B cell (primary cell): Measurements from ENCODE around the gene MFRP. TPM values are rescaled to one million over a fixed set of nuclear protein-coding genes. Genes with fewer than 3 reads are reported as not detected.

Experiments
- ATAC-seq: fragments of 200-7000 bp; cut with Tn5 transposase; one replicate; pipeline ENCODE4 v1.10.0; 2021; ENCODE audit warnings: low read depth, mild to moderate bottlenecking, moderate number of reproducible peaks, moderate library complexity
- CTCF ChIA-PET: fragments of 350-600 bp; sonication (Branson Sonifier 250); formaldehyde crosslinking; loops from one replicate; lab custom pipeline; 2021; ENCODE audit warnings: antibody characterized with exemption, inconsistent platforms; lab: Charles Lee
- POLR2A ChIA-PET: fragments of 350-600 bp; sonication (Branson Sonifier 250); formaldehyde crosslinking; loops from one replicate; lab custom pipeline; 2021; ENCODE audit warnings: antibody characterized with exemption; lab: Charles Lee
- DNase-seq: peaks from one replicate; pipeline ENCODE4 v3.0.0; 2013
- H2AFZ ChIP-seq: 2 replicates; pipeline ENCODE4 v1.6.1; 2012; ENCODE audit warnings: mild to moderate bottlenecking, low read depth, low read length; ENCODE audit not compliant: insufficient read depth, poor library complexity, severe bottlenecking
- H3K27ac ChIP-seq, 2 donors: 1 replicate in 1 of 2; 2 replicates in 1 of 2; pipeline ENCODE4 v1.5.1; 2012 to 2013; ENCODE audit warnings: low read length in 2 of 2, mild to moderate bottlenecking in 2 of 2, moderate library complexity in 1 of 2
- H3K27me3 ChIP-seq, 4 experiments: fragments of 200-600 bp in 1 of 4; sonication (generic) in 1 of 4; replicated peaks in 1 of 4; 1 replicate in 2 of 4; 2 replicates in 2 of 4; pipeline versions ENCODE4 v1.6.1 to v1.7.0; 2013 to 2016; ENCODE audit warnings: low read length in 3 of 4, mild to moderate bottlenecking in 2 of 4, mixed read lengths in 1 of 4, moderate library complexity in 1 of 4; ENCODE audit not compliant: insufficient read depth in 4 of 4, control insufficient read depth in 3 of 4; ENCODE audit errors: control extremely low read depth in 1 of 4
- H3K36me3 ChIP-seq, 2 experiments: replicated peaks in 1 of 2; 1 replicate in 1 of 2; 2 replicates in 1 of 2; pipeline versions ENCODE4 v1.6.1 to v1.7.1; 2013; ENCODE audit warnings: low read length in 1 of 2; ENCODE audit not compliant: insufficient read depth in 2 of 2, control insufficient read depth in 1 of 2; ENCODE audit errors: control extremely low read depth in 1 of 2, extremely low read depth in 1 of 2
- H3K4me1 ChIP-seq, 2 donors: fragments of 200-600 bp in 1 of 2; sonication (generic) in 1 of 2; 1 replicate in 1 of 2; 2 replicates in 1 of 2; pipeline versions ENCODE4 v1.5.1 to v1.6.1; 2013 to 2017; ENCODE audit warnings: low read length in 2 of 2; ENCODE audit not compliant: control insufficient read depth in 2 of 2, insufficient read depth in 2 of 2
- H3K4me2 ChIP-seq: replicated peaks from 2 replicates; pipeline ENCODE3; 2012; ENCODE audit warnings: mild to moderate bottlenecking, low read depth, low read length; ENCODE audit not compliant: poor library complexity, severe bottlenecking
- H3K4me3 ChIP-seq, 5 experiments: fragments of 200-600 bp in 1 of 5; sonication (generic) in 1 of 5; 1 replicate in 3 of 5; 2 replicates in 2 of 5; pipeline versions ENCODE4 v1.5.1 to v1.7.0; 2011 to 2016; ENCODE audit warnings: low read length in 4 of 5, mild to moderate bottlenecking in 4 of 5, low read depth in 2 of 5, control low read depth in 1 of 5, moderate library complexity in 1 of 5; ENCODE audit not compliant: insufficient read depth in 1 of 5; ENCODE audit errors: control extremely low read depth in 1 of 5, extremely low read depth in 1 of 5
- H3K79me2 ChIP-seq: fragments of 200-600 bp; sonication (generic); one replicate; pipeline ENCODE4 v1.6.0; 2016; ENCODE audit warnings: low read length; ENCODE audit not compliant: control insufficient read depth, insufficient read depth
- H3K9ac ChIP-seq: fragments of 200-600 bp; sonication (generic); 2 replicates; pipeline ENCODE4 v1.6.1; 2017; ENCODE audit warnings: mild to moderate bottlenecking, low read length, moderate library complexity
- H3K9me3 ChIP-seq, 3 donors: one replicate each; pipeline versions ENCODE4 v1.6.1 to v1.7.1; 2013; ENCODE audit warnings: low read length in 2 of 3; ENCODE audit not compliant: control insufficient read depth in 2 of 3, insufficient read depth in 1 of 3; ENCODE audit errors: control extremely low read depth in 1 of 3
- H4K20me1 ChIP-seq: 2 replicates; pipeline ENCODE4 v1.6.0; 2012; ENCODE audit warnings: mild to moderate bottlenecking, low read length; ENCODE audit not compliant: insufficient read depth, control insufficient read depth, poor library complexity, severe bottlenecking
- H3K27ac Mint-ChIP-seq: one replicate; pipeline ENCODE4 v1.8.0; 2021; ENCODE audit warnings: mixed read lengths
- H3K27me3 Mint-ChIP-seq: one replicate; pipeline ENCODE4 v1.8.0; 2021; ENCODE audit warnings: mixed read lengths
- H3K4me1 Mint-ChIP-seq: one replicate; pipeline ENCODE4 v1.8.0; 2021; ENCODE audit warnings: mixed read lengths
- H3K4me3 Mint-ChIP-seq: one replicate; pipeline ENCODE4 v1.8.0; 2021; ENCODE audit warnings: mixed read lengths
- H3K9me3 Mint-ChIP-seq: one replicate; pipeline ENCODE4 v1.8.0; 2022; ENCODE audit warnings: mixed read lengths; ENCODE audit not compliant: insufficient read depth
- CTCF ChIP-seq: fragments of 200-600 bp; IDR thresholded peaks from one replicate; pipeline ENCODE4 v1.8.0; 2022; ENCODE audit warnings: antibody characterized with exemption, mild to moderate bottlenecking
- EZH2 ChIP-seq: IDR thresholded peaks from 2 replicates; pipeline ENCODE4 v1.6.1; 2012; ENCODE audit warnings: borderline replicate concordance, low read depth, mild to moderate bottlenecking, moderate library complexity, low read length; ENCODE audit not compliant: insufficient read depth, poor library complexity, severe bottlenecking
- WGBS: methylation state at CpG from one replicate; pipeline ENCODE4 v1.1.5; 2013; ENCODE audit warnings: missing lambda C conversion rate; ENCODE audit not compliant: insufficient coverage; 5-methylcytosine and 5-hydroxymethylcytosine counted together
- intact Hi-C: fragments of 100-400 bp; cut with micrococcal nuclease; formaldehyde crosslinking; loops from one replicate; pipeline ENCODE4 v1.10.0; 2022
- polyA plus RNA-seq: library from polyadenylated mRNA; depleted of rRNA; stranded (reverse); fragments of >200 nt; gene quantifications from 2 replicates; pipeline ENCODE4 v1.2.3, GENCODE V29; 2012
- total RNA-seq, 2 donors: library from RNA; stranded (reverse); fragments of 120-200 nt in 1 of 2; gene quantifications; 1 replicate in 1 of 2; 2 replicates in 1 of 2; pipeline versions ENCODE4 v1.2.3 to v1.2.4, GENCODE V29; 2013 to 2022

The MFRP gene
- total and polyA plus RNA-seq, 2 donors (not counting 1 experiment from before 2014, with no cell fraction given): not detected

- Mint-ChIP-seq H3K9me3 (no peaks in the 10 kb centered on the region), H3K4me3 (peak overlapping the region; percentile 50), H3K27ac (no peak overlapping the region), H3K27me3 (peaks cover 13% of the 10 kb centered on the region), H3K4me1 (peaks cover 38% of the 10 kb centered on the region)
- DNase-seq (no peak), ATAC-seq (no peak)
- Histone ChIP-seq H3K36me3 (no peaks in the 10 kb centered on the region), H3K27me3 (peaks cover 0 to 61% (median 22%) of the 10 kb centered on the region in 4 experiments), H3K9ac (no peak overlapping the region), H3K9me3 (peaks cover 0 to 9% (median 0%) of the 10 kb centered on the region in 3 donors), H3K4me1 (peaks cover 35 to 54% of the 10 kb centered on the region in 2 donors), H4K20me1 (no peaks in the 10 kb centered on the region), H3K27ac (no peak overlapping the region), H3K79me2 (no peaks in the 10 kb centered on the region), H2AFZ (no peak overlapping the region), H3K4me3 (no peak overlapping the region), H3K4me2 (peak overlapping the region; percentile 83)
- intact Hi-C loops: no loop called here
- ChIA-PET POLR2A (no interaction called here), CTCF (interaction anchor here (1.2 to 3.5 kb wide), 2 partner anchors 8 to 112 kb away, joined by 3 to 16 read pairs; partner anchors contain the start of gene CBL)
- WGBS: 49% methylated on average over 7 of the region's 14 CpGs
- TF ChIP-seq CTCF: no peak
- peak; percentile 6 for TF ChIP-seq EZH2
These were observed 28.8 kb downstream of the MFRP start for GRCh38 chr11:119317592-119318239.
